Heart right ventricle (tissue), 16 donors: ENCODE data around the gene CUEDC2. TPM values are rescaled to one million over a fixed set of nuclear protein-coding genes. Genes with fewer than 3 reads are reported as not detected.

Experiments used
- ATAC-seq, 8 donors: fragments of 200-7000 bp; cut with Tn5 transposase; one replicate each; pipeline ENCODE4 v1.9.1; 2020; ENCODE audit warnings: mild to moderate bottlenecking in 8 of 8, moderate library complexity in 8 of 8, moderate number of reproducible peaks in 1 of 8
- DNase-seq, 2 donors: peaks; one replicate each; pipeline ENCODE4 v3.0.0-alpha.2; 2020
- H3K27ac ChIP-seq, 10 donors: fragments of 200-600 bp; sonication (generic) in 2 of 10; one replicate each; pipeline versions ENCODE4 v1.5.0 to v1.8.0; 2020 to 2022; ENCODE audit warnings: mild to moderate bottlenecking in 3 of 10
- H3K27me3 ChIP-seq, 7 donors: fragments of 200-600 bp; one replicate each; pipeline ENCODE4 v1.8.0; 2021 to 2022; ENCODE audit warnings: mild to moderate bottlenecking in 2 of 7
- H3K36me3 ChIP-seq, 9 donors: fragments of 200-600 bp; sonication (generic) in 1 of 9; one replicate each; pipeline versions ENCODE4 v1.5.0 to v1.8.0; 2020 to 2022; ENCODE audit warnings: mild to moderate bottlenecking in 2 of 9
- H3K4me1 ChIP-seq, 9 donors: fragments of 200-600 bp; sonication (generic) in 1 of 9; one replicate each; pipeline versions ENCODE4 v1.5.0 to v1.8.0; 2020 to 2022; ENCODE audit warnings: mild to moderate bottlenecking in 4 of 9
- H3K4me3 ChIP-seq, 10 donors: fragments of 200-600 bp; sonication (generic) in 2 of 10; one replicate each; pipeline versions ENCODE4 v1.5.0 to v1.8.0; 2020 to 2022; ENCODE audit warnings: mild to moderate bottlenecking in 7 of 10, moderate library complexity in 2 of 10
- H3K9me3 ChIP-seq, 11 donors: fragments of 200-600 bp in 10 of 11; sonication (generic) in 2 of 11; one replicate each; pipeline versions ENCODE4 v1.5.0 to v1.8.0; 2013 to 2022; ENCODE audit warnings: mild to moderate bottlenecking in 2 of 11, control low read depth in 1 of 11, moderate library complexity in 1 of 11
- CTCF ChIP-seq, 9 donors: fragments of 200-600 bp; sonication (generic) in 2 of 9; IDR thresholded peaks; one replicate each; pipeline versions ENCODE4 v1.5.0 to v1.8.0; 2021 to 2022; ENCODE audit warnings: antibody characterized with exemption in 9 of 9, mild to moderate bottlenecking in 5 of 9, moderate library complexity in 1 of 9
- WGBS, 2 donors: extraction: QIAGEN DNeasy Blood & Tissue Kit; methylation state at CpG; one replicate each; pipeline ENCODE4 v1.1.7; 2013; ENCODE audit warnings: inconsistent platforms in 1 of 2; 5-methylcytosine and 5-hydroxymethylcytosine counted together
- intact Hi-C, 10 donors: fragments of 100-400 bp; cut with DNase I; formaldehyde crosslinking; loops; one replicate each; pipeline versions ENCODE4 v1.11.1 to v1.14.2; 2022
- long read RNA-seq, 3 donors: library from polyadenylated mRNA; unstranded; transcript quantifications; one replicate each; pipeline ENCODE4 v2.0.0, GENCODE V29; 2020 to 2021
- polyA plus RNA-seq, 2 donors: library from polyadenylated mRNA; stranded (reverse); fragments of 200-250 nt; gene quantifications; one replicate each; pipeline ENCODE4 v1.2.3, GENCODE V29; 2013
- total RNA-seq, 10 donors: library from RNA; stranded (reverse); fragmentation: NEBNext Ultra II Directional in 3 of 10; extraction: Animal tissue kit (Norgen Biotek cat#: 25700) in 3 of 10; gene quantifications; one replicate each; pipeline versions ENCODE4 v1.2.1 to v1.2.4, GENCODE V29; 2021 to 2023
- donor health status: Arrhythmogenic right ventricular cardiomyopathy.
- donor health status: ischemic (EF 13 %, LVEDD 7.1; RV severe dilation, severe dysfunction).
- donor health status: healthy with polysubstance abuse.
- donor health status: DM: no; HTN: yes; CAD: no.
- donor health status: DM: no; HTN: no; CAD: no.
- donor health status: ischemic (EF 25% LVEDD 6.9; RV normal size, moderate dysfunction).
- donor health status: ischemic (EF 25% LVEDD 5.7; RV mildly dilated, moderate dysfunction).
- donor health status: healthy.
- donor health status: DM: yes; HTN: yes; CAD: no.
- donor health status: Ischemic cardiomyopathy.
- donor health status: ischemic (EF 35%, LVEDD 5.7; RV mildly dilated, moderate dysfunction).
- donor health status: nonischemic (EF 11% LVEDD 7.7; RV severe dilation, severe dysfunction).
- donor health status: DM: yes; HTN: yes; CAD: no.
- donor health status: PGD.
- donor health status: ischemic (EF 29% LVEDD 5.4; RV normal size, mild dysfunction).
- donor health status: nonischemic (EF 23%, LVEDD 6.1; RV moderate dilation, normal function).

Gene CUEDC2
- total RNA-seq (10 to 100 TPM; 65.7 to 84.3 (median 79.1) TPM), polyA plus RNA-seq (10 to 100 TPM; 60.0 to 81.7 TPM)
- long read RNA-seq, donor 1, transcript CUEDC2-201 (9 exons, 1,191 nt): major isoform, 115 of 134 reads
- long read RNA-seq, donor 1, partial matches to known transcripts: 11 of 134 reads
- long read RNA-seq, donor 1, other reads (novel, unspliced or antisense): 8 of 134 reads
- long read RNA-seq, donor 2, transcript CUEDC2-201 (9 exons, 1,191 nt): major isoform, 104 of 117 reads
- long read RNA-seq, donor 2, partial matches to known transcripts: 7 of 117 reads
- long read RNA-seq, donor 2, other reads (novel, unspliced or antisense): 6 of 117 reads
- long read RNA-seq, donor 3, transcript CUEDC2-201 (9 exons, 1,191 nt): major isoform, 111 of 126 reads
- long read RNA-seq, donor 3, partial matches to known transcripts: 3 of 126 reads
- long read RNA-seq, donor 3, other reads (novel, unspliced or antisense): 12 of 126 reads

GRCh38 chr10:102432162-102432950, at the start of gene CUEDC2:
Gene CUEDC2, minus strand, starts transcription at chr10:102432574. Its CDS starts 7,386 bp downstream, at chr10:102425188.
- Histone ChIP-seq H3K27me3 (peaks cover 0 to 15% (median 5%) of the 10 kb centered on the region in 7 donors), H3K4me3 (peak within 1 kb of the TSS; percentile 82 to 99 (median 94)), H3K27ac (peak within 1 kb of the TSS; percentile 60 to 94 (median 90)), H3K4me1 (peaks cover 4 to 52% (median 12%) of the 10 kb centered on the region in 9 donors), H3K36me3 (peaks cover 0 to 3% (median 0%) of the 10 kb centered on the region in 9 donors), H3K9me3 (no peaks in the 10 kb centered on the region)
- intact Hi-C loops: loop anchor here in 2 of 10 donors (2.0 to 5.0 kb wide), 2 partner anchors 70 kb away; partner anchors contain the start of genes ACTR1A (in 2 of the 2) and SUFU (in 2 of the 2)
- TF ChIP-seq CTCF (IDR thresholded peaks at IDR 0.05): no peak
- WGBS, 2 donors: 0 to 1% methylated on average over 52 of the region's 52 CpGs
- DNase-seq: peak; percentile 97 to 98
- ATAC-seq: peak; percentile 96 to 98 (median 98)

- no peak for DNase-seq
Observed at GRCh38 chr10:102480396-102480795, 48.0 kb upstream of the CUEDC2 start.

GRCh38 chr10:102479651-102480050, 47.3 kb upstream of the CUEDC2 start:
- H3K9me3 ChIP-seq: no peaks in the 10 kb centered on the region
- H3K4me1 ChIP-seq: peaks cover 4 to 16% (median 11%) of the 10 kb centered on the region in 9 donors
- TF ChIP-seq CTCF (IDR thresholded peaks at IDR 0.05): no peak
- no peaks in the 10 kb centered on the region for H3K27me3 ChIP-seq
- DNase-seq: no peak
- H3K27ac ChIP-seq: peak overlapping the region in 9 of 10 donors; percentile 27 to 82 (median 75)
- intact Hi-C loops: loop anchor here in 6 of 10 donors (2.0 to 10.0 kb wide), 6 partner anchors 55 to 245 kb away; partner anchors contain the start of genes NFKB2 (in 4 of the 6) and FBXL15 (in 1 of the 6)
- H3K36me3 ChIP-seq: peaks cover 9 to 74% (median 48%) of the 10 kb centered on the region in 9 donors
- ATAC-seq: peak in 1 of 8 donors; percentile 2
- no peak overlapping the region for H3K4me3 ChIP-seq

More at GRCh38 chr10:102480396-102480795, 48.0 kb upstream of the CUEDC2 start:
- Histone ChIP-seq H3K4me3 (no peak overlapping the region), H3K9me3 (no peaks in the 10 kb centered on the region), H3K4me1 (peaks cover 4 to 16% (median 11%) of the 10 kb centered on the region in 9 donors), H3K27ac (peak overlapping the region in 1 of 10 donors; percentile 77), H3K36me3 (peaks cover 9 to 81% (median 56%) of the 10 kb centered on the region in 9 donors), H3K27me3 (no peaks in the 10 kb centered on the region)
- intact Hi-C loops: no loop called here
- TF ChIP-seq CTCF (IDR thresholded peaks at IDR 0.05): no peak
- 90 to 91% methylated on average over 9 of the region's 9 CpGs for WGBS, 2 donors
- ATAC-seq: no peak
